Measurements from ENCODE around the gene ATP6V1B1.
A peak's percentile ranks its signal among the peaks of the same experiment; 100 is the strongest.

ATP6V1B1 gene

DNA sequence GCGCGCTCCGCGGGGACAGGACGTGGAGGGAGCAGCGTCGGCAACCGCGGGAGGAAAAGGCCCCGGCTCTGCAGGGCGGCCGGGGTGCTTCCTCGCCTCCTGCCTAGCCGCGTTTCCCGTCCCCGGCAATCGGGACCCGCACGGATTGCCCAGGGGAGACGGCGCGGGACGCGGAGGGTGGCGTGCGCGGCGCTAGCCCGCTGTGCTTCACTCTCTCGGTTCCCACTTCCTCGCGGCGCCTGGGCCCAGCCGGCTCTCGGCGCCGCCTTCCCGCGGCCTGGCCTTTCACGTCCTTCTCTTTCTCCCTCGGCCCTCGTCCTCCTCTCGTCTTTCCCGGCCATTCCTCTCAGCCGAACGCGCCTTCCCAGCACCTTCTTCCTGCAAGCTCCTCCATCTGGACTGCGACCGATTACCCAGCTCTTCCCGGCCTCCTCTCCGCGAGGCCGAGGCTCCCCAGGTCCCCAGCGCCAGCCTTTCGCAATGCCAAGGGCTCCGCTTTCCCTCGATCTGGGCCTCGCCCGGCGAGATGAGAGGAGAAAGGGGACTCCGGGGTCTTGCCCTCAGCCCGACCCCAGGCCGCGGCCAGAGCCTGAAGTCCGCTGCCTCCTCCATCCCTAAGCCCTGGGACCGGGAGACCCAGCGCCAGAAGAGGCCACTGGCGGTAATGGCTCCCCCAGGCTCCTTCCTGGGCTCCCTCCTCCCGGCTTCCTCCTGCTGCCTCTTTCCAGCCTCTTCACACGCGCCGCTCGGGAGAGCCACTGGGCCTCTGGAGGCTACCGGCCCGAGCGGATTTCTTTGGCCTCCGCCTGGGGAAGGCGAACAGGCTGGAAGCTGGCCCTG lies 34.3 kb upstream of the ATP6V1B1 start:
- H3K4me3 ChIP-seq (ENCODE audit: low read depth, low read length): peak overlapping the region; percentile 41
- TF ChIP-seq, protein P1, sequence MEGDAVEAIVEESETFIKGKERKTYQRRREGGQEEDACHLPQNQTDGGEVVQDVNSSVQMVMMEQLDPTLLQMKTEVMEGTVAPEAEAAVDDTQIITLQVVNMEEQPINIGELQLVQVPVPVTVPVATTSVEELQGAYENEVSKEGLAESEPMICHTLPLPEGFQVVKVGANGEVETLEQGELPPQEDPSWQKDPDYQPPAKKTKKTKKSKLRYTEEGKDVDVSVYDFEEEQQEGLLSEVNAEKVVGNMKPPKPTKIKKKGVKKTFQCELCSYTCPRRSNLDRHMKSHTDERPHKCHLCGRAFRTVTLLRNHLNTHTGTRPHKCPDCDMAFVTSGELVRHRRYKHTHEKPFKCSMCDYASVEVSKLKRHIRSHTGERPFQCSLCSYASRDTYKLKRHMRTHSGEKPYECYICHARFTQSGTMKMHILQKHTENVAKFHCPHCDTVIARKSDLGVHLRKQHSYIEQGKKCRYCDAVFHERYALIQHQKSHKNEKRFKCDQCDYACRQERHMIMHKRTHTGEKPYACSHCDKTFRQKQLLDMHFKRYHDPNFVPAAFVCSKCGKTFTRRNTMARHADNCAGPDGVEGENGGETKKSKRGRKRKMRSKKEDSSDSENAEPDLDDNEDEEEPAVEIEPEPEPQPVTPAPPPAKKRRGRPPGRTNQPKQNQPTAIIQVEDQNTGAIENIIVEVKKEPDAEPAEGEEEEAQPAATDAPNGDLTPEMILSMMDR (IDR thresholded peaks at IDR 0.05; ENCODE audit: low read depth, low read length, missing control alignments): no peak
- in situ Hi-C loops (cut with HindIII; ENCODE audit: low sequenced_read_pairs): no loop called here
- no peak for DNase-seq (ENCODE audit: low read depth)

DNA sequence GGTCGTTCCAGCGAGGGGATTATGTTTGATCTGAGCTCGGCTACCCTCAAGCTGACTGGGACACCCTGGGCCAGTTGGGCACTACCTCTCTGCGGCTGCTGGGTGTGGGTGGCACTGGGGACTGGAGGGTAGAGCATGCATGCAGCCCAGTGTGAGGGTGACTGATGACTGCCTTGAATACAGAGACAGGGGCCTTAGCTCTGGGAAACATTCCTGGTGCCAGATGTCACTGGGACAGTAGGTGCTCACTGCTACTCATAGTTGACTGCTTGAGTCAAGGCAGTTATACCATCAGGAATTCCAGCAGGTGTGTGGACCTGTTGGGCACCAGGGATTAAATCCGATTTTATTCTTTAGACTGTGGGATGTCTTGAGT lies 33.6 kb upstream of the ATP6V1B1 start:
- in situ Hi-C loops (cut with HindIII; ENCODE audit: low sequenced_read_pairs): no loop called here
- TF ChIP-seq, protein P1 (IDR thresholded peaks at IDR 0.05; ENCODE audit: low read depth, low read length, missing control alignments): no peak
- no peak for DNase-seq (ENCODE audit: low read depth)
- peak overlapping the region; percentile 41 for H3K4me3 ChIP-seq (ENCODE audit: low read depth, low read length)

DNA sequence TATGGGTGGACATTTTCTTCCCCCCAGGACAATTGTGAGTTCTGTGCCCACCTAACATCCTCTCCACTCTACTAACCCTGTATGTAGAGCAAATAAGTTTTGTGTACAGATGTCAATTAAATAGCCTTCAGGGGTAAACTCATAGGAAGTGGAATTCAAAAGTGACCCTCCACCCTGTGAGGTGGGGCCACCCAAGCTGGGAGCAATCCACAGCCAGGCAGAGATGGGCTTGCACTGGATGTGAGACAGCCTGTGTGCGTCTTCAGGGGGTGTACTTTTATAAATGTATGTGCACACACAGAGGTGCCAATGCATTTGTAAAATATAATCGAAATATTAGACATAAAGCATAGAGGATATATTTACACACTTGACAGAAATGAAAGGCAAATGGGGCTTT lies 33.1 kb upstream of the ATP6V1B1 start:
- no peak overlapping the region for H3K4me3 ChIP-seq (ENCODE audit: low read depth, low read length)
- TF ChIP-seq, protein P1 (IDR thresholded peaks at IDR 0.05; ENCODE audit: low read depth, low read length, missing control alignments): no peak
- in situ Hi-C loops (cut with HindIII; ENCODE audit: low sequenced_read_pairs): no loop called here
- DNase-seq (ENCODE audit: low read depth): no peak

DNA sequence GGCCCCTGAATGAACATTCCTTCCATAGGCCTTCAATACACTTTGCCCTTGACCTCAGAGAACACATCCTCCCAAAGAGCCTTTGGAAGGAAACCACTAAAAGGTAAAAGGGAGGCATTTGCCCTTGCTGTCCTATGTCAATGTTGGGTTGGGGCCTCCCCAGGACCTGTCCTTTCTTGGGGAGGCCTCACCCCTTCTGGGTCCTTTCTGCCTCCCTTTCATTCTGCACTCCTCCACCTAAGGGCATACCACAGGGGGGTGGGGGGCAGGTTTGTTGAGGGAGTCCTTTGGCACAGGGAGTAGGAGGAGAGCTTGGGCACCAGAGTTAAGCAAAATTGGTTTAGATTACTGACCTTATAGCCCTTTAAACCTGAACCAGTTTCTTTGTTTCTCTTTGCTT lies 32.5 kb upstream of the ATP6V1B1 start:
- DNase-seq (ENCODE audit: low read depth): no peak
- H3K4me3 ChIP-seq (ENCODE audit: low read depth, low read length): no peak overlapping the region
- TF ChIP-seq, protein P1 (IDR thresholded peaks at IDR 0.05; ENCODE audit: low read depth, low read length, missing control alignments): no peak
- in situ Hi-C loops (cut with HindIII; ENCODE audit: low sequenced_read_pairs): no loop called here

DNA sequence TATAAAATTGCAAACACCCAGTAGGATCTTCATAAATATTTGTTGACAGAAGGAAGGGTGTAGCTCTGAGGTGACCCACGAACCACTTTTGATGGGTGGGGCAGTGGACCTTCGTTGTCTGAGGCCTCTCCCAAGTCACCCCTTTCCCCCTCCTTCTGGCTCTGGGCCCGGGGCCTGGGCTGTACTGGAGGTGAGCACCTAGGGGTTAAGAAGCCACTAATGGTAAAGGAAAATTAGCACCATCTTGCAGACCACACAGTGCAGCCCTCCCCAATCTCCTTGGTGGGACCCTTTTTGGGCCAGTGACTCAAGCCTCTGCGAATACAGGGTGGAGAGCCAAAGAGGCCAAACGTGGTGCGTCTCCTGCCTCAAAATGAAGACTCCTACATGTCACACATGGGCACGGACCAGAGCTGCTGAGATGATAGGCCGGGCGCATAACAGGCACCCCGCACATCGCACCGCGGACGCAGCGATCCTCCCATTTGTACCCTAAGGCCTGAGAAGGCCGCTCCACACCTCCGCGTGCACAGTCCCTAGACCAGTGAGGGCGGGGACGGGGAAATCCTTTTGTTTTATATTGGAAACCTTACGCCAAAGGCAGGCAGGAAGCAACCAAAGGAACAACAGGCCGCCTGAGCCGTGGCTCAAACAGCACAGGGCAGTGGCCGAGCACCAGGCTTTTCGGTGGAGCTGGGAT lies 31.9 kb upstream of the ATP6V1B1 start:
- TF ChIP-seq, protein P1 (IDR thresholded peaks at IDR 0.05; ENCODE audit: low read depth, low read length, missing control alignments): no peak
- DNase-seq (ENCODE audit: low read depth): no peak
- in situ Hi-C loops (cut with HindIII; ENCODE audit: low sequenced_read_pairs): no loop called here
- H3K4me3 ChIP-seq (ENCODE audit: low read depth, low read length): no peak overlapping the region

DNA sequence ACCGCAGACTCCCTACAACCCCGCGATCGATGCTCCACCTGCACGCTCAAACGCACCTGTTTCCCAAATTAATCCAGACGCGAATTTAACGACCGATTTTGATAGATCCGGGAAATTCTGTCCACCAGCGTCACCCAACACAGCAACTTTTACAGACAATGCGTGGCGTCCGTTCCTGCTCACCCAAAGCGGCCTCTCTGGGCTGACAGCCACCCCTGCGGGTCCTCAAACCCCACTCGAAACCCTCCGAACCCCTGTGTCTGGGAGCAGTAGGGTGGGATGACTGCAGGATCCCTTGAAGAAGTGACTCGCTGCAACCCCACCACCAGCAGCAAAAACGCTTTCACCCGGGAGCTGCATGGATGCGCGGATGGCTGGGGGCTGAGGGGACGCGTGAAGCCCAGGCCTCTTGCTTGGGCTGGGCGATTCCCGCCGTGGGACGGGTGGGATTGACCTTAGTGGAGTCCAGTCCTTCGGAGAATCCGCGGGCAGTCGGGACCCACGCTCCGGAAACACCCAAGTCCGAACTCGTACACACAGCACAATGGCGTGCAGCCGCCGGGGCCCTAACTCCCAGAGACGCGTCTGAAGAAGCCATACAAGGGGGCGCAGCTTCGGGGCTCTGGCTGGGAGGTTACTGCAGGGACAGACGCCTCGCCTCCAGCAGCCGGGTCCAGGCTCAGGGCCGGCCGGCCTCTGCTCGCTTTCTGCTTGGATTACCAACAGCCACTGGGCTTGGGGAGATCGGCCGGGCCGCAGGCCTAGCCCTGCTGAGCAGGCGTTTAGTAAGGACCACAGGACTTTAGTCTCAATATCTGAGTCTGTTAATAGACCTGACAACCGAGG lies 31.1 kb upstream of the ATP6V1B1 start:
- TF ChIP-seq, protein P1 (IDR thresholded peaks at IDR 0.05; ENCODE audit: low read depth, low read length, missing control alignments): no peak
- H3K4me3 ChIP-seq (ENCODE audit: low read depth, low read length): no peak overlapping the region
- DNase-seq (ENCODE audit: low read depth): no peak
- in situ Hi-C loops (cut with HindIII; ENCODE audit: low sequenced_read_pairs): no loop called here
